ENCODE data around the gene MAP1LC3B.

MAP1LC3B gene

DNA sequence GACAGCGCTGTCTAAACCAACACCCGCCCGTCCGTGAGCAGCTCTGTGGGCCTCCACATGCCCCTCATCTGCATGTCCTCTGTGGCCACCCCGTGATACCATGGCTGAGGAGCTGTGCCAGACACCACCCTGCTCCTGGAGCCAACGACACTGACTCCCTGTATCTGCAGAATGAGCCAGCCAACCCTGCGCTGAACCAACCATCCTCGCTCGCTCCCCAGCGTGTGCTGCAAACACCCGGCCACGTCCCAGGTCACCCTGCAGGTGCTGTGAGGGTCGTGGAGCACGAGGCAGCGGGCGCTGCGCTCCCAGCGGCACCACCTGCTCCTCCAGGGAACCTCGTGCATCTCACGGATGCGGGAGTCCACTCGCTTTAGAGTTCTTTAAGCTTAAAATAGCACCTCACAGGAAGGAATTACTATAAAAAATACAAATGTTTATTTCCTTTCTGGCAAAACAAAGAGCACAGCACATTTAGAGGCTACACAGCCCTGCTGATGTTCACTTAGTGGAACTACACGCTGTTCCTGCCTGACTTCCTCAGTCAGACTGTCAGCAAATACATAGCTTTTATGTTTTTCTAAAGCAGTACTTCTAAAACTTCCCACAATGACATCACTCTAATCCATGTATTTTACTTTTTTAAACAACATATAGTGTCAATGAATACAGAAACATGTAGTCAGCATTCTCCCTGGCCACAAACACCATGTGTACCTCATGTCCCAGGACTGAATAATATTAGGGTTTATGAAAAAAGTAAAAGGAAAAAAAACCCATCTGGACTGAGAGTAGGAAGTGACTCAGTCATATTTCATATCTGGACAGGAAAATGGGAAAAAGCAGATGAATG is 43.5 kb downstream of the MAP1LC3B start:
- DNase-seq: no peak

DNA sequence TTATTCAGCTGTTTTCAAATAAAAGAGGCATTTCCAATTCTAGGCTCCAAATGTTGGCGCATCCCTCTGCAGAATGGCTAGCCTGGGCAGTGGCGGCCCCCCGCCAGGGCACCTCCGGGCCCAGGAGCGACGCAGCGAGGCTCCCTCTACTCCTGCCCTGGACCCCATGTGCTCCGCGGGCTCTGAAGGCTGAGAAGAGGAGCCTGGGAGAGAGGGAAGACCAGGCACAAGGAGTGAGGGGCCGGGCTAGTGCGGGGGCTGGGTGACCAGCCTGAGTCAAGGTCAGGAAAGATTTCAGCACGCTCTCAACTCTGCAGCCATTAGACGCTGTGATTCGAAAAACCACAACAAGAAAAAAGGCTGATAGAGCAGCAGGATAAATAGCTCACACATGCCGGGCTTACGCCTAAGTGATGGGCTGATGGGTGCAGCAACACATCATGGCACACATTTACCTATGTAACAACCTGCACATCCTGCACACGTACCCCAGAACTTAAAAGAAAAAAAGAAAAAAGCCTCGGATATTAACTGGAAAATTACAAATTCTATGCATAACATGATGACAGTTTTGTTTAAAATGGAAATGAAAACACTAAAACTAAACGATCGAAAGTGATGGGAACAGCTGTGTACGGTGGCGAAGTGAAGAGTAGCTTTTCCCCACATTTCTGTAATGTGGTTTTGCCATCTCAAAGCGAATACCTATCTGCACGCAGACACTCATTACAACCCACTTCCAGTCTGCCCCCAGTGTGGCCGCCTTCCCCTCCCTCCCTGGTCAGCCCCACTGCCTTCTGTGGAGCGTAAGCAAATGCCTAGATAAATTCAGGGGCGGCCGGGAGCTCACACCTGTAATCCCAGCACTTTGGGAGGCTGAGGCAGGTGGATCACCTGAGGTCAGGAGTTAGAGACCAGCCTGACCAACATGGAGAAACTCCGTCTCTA is 44.4 kb downstream of the MAP1LC3B start:
- no peak for DNase-seq

DNA sequence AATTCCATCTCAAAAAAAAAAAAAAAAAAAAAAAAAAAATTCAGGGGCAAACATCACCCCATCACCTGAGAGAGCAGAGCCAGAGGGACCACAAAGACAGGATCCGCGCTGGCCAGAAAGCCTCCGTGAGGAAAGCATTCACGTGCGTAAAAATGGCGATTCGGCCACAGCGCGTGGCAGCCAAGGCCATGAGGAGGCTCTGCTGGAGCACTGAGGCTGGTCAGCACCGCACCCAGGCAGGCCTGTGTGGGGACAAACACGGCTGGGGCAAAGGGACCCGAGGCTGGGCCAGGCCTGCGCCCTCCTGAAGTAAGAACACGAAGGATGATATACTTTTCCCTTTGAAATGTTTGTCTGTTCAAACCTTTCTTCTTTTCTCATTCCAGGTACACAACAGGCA is 45.2 kb downstream of the MAP1LC3B start:
- no peak for DNase-seq

DNA sequence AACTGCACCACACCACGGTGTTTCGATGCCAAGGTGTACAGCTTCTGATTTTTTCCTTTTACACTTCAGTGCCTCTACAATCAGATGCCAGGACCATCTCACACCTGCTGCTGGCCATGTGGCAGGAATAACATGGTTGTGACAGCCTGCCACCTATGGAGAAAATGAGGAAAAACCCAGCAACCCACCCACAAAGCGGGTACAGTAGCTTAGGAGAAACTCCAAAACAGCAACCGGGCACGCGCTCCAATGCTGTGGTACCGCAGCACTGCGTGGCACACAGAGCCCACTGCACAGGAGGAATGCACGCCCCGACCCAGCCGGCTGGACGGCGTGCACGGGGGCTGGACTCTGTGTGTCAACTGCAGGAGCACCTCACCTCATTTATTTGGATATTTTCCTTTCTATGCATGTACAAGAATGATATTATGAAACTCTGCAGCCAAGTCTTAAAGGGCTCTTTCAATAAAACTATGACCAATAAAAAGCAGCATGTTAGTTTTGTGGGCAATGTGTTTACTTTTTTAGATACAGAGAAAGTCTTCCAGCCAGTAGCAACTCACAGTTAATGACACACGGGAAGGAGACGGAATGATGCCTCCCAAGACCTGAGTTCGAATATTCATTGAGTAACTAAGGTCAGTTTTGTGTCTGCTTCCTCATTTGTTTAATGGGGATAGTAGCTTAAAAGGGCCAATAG is 45.9 kb downstream of the MAP1LC3B start:
- no peak for DNase-seq

DNA sequence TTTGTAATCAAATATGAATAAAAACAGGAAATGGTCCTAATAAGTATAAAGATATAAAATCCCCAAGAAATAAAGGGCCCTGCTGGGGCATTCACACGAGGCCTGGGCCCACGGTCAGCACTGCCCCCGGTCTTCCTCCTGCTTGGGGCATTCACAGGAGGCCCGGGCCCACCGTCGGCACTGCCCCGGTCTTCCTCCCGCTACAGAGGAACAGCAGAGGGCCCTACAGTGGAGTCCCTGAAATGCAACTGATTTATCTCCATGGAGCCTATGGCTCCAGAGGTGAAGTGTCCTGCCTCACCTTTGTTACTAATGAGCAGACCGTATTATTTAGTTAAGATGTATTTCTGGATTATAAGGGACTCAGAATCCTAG is 46.5 kb downstream of the MAP1LC3B start:
- no peak for DNase-seq

DNA sequence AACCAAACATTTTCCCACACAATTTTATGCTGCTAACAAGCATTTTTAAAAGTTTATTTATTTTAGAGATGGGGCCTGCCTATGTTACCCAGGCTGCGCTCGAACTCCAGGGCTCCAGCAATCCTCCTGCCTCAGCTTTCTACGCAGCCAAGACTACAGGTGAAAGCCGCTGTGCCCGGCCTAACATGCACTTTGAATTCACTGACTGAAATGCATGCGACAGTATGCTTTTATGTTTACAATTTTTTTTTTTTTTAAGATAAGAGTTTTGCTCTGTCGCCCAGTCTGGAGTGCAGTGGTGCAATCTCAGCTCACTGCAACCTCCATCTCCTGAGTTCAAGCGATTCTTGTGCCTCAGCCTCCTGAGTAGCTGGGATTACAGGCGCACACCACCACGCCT is 47.8 kb downstream of the MAP1LC3B start:
- no peak for DNase-seq

DNA sequence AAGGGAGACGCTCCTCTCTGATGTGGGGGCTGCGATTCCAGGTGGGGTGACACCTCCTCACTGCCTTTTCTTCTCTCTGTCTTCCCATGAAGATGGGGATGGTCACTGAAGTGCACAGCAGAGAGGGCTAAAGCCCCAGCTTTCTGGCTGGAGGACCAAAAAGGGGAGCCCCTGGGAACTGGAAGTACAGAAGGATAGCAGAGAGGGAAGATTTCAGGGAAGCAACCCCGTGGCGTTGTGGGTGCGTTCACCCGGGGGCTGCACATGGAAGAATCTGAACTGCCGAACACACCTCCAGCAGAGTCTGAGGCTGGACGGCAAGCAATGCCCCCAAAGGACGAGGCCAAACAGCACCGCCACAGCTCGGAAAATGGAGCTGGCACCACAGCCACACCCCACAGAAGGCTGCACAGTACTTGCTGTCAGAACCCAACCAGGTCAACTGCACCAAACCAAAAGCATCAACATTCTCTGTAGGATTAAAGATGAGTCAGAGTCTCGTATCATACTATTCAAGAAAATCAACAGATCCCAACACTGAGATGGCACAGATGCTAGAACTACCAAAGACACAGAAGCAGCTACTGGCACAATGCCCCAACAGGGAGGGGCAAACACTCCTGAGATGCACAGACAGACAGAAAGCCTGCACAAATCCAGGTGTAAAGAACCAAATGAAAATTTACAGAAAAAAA is 49.9 kb downstream of the MAP1LC3B start:
- DNase-seq: no peak

DNA sequence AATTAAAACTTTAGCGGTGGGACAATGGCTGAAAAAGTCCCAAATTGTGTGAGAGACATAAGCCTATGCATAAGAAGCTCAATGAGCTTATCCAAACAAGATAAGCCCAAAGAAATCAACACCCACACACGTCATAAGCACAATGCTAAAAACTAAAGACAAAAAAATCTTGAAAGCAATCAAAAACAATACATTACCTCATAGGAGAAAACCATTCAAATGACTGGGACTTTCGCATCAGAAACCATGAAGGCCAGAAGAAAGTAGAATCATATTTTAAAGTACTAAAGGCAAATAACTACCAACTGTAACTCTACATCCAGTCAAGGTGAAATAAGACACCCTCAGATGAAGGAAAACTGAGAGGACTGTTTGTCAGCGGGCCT is 50.4 kb downstream of the MAP1LC3B start:
- DNase-seq: no peak

DNA sequence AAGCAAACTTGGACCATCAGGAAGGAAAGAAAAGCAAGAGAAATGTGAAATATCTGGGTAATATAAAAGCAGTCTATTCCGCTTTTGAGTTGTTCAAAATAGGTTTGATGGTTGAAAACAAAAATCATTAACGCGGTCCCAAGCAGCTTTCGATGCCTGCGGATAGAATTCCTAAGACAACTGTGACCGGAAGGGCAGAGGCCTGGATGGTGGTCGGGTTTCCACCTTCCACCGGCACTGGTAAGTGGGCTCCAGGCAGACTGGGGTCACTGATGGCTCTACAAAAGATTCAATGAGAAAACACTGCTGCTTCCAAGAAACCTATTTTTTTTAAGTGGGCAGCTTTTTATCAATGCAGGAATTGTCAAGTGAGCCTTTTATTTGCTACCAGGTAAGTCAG is 50.9 kb downstream of the MAP1LC3B start:
- DNase-seq: no peak

DNA sequence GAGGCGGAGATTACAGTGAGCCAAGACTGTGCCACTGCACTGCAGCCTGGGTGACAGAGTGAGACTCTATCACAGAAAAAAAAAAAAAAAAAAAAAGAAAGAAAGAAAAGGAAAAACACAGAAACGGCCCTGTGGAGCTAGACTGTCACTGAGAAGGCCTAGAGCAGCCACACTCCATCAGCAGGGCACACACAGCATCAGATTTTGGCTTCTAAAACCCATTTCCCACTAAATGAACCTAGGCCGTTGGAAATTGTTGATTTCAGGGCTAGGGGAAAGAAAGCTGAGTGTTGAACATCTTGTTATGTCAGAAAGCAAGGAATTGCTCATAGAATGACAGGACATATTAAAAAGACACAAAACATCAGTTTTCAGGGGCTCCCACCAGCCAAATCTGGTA is 51.8 kb downstream of the MAP1LC3B start:
- no peak for DNase-seq

DNA sequence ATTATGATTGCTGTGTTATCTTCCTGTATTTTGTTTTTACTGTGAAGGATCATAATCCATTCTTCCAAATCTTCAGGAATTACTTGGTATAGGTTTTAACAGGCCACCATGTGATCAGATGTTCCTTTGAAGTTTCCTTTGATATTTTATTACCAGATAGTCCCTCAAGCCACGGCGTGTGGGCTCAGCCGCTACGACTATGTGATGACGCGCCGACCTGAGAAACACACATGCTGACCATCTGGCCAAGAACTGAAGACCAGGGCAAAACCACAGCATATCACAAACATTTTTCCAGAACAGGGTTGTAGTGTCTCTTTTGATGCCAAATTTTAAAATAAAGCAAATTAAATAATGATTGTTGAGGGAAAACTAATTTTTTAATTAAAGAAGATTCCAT is 53.4 kb downstream of the MAP1LC3B start:
- no peak for DNase-seq

DNA sequence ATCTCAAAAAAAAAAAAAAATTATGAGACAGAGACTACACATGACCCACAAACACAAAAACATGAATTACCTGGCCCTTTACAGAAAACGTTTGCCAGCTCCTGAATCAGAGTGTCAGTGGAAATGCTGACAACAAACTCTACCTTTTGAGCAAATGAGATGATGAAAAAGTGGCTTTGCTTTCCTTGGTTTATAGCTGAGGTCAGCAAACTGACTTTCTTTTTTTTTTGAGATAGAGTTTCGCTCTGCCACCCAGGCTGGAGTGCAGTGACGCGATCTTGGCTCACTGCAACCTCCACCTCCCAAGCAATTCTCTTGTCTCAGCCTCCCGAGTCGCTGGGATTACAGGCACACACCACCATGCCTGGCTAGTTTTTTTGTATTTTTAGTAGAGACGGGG is 54.3 kb downstream of the MAP1LC3B start:
- DNase-seq: no peak

DNA sequence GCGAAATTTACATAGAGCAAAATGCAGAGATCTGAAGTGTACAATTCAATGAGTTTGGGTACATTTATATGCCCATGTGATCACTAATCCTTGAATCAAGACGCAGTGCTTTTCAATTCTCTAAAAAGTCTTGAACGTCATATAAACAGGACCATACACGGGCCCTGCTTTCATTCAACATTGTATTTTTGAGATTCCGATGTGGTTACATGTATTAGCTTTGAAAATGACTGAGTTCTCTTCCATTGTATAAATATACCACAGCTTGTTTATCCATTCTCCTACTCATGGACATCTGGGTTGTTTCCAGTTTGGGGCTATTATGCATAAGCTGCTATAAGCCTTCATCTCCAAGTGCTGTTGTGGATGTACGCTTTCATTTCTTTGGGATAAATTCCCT is 55.2 kb downstream of the MAP1LC3B start:
- no peak for DNase-seq

DNA sequence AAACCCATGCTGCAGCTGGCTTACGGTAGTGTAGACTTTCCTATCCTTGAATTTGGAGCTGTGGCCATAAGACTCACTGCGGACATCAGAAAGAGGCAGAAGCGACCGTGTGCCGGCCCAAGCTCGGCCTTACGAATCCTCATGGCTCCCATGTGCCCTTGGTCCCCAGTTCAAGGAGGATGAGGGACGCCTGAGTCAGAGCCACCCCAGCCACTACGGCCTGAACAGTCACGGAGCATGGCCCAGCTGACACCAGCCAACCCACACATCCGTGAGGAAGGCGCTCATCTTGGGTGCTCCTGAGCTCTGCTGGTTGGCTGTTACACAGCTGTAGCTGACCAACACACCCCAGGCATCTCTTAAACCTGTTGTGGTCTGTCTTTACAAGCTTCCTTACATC is 56.7 kb downstream of the MAP1LC3B start:
- no peak for DNase-seq

DNA sequence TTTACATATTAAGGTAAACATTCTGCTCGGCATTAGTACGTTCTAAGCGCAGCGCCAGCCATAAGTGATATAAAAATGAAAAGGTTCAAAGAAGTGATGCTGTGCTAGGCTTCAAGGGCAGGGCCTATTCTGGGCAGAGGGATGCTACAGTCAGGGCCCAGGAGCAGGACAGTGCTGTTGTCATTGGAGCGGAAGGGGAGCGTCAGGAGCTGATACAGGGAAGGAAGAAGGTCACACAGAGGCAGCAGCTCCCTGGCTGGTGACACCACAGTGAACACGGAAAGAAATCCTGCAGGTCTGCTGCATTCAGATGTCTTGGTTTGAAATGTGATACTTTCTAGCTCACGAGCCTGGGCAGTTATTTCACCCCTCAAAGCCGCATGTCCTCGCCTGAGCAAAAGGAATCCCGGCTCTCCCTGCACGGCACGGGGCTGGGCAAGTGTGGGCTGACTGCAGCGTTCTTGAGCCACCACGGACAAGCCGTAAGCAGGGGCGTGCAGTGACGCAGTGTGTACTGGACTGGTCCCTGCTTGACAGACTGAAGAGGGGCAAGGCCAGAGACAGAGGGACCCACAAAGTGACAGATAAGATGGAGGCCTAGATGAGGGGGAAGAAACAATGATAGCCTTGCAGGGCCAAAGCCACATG is 59.6 kb downstream of the MAP1LC3B start:
- DNase-seq: no peak

DNA sequence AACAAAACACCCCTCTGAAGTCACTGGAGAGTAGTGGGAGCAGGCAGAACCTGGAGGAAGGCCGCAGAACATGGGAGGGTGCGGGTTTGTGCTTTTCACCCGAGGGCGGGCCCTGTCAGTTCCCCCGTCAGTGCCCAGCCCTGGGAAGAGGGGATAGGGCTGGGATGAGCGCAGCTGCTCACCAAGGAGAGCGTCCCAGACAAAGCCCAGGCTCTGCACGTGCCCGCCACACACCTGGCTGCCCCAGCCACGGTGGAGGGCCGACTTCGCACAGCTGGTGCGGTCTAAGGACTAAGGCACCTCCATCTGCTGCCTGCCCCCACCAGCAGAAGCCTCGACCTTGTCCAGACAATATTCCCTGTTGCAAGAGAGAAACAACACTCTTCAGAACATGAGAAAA is 61.2 kb downstream of the MAP1LC3B start:
- no peak for DNase-seq

All from activated CD4-positive, alpha-beta T cell treated with anti-CD3 and anti-CD28 coated beads for 4 hours (primary cell).